RWPE1 (cell line): ENCODE measurements around the gene NUP205.
A peak's percentile ranks its signal among the peaks of the same experiment; 100 is the strongest.
"Not testable (repeated sequence)": the region's sequence is repeated elsewhere in the genome, so short reads cannot be mapped to it uniquely, and the experiment has no call there.

Source experiments
- CTCF ChIA-PET: fragments of 350-600 bp; sonication (Branson Sonifier 250); formaldehyde crosslinking; extraction: SDS; loops from one replicate; lab custom pipeline; 2021; lab: Yijun Ruan, JAX
- POLR2A ChIA-PET: fragments of 400-600 bp; formaldehyde crosslinking; extraction: SDS; loops from one replicate; lab custom pipeline; 2020; ENCODE audit warnings: antibody characterized with exemption; ENCODE audit not compliant: low non-redundant PET; lab: Yijun Ruan, JAX
- DNase-seq: peaks from one replicate; pipeline ENCODE4 v3.0.0; 2012; ENCODE audit warnings: low spot score
- H3K27ac ChIP-seq: fragments of 450-650 bp; 2 replicates; pipeline ENCODE4 v1.5.1; 2017
- TF ChIP-seq, protein P1 (sequence below): fragments of 450-650 bp; conservative IDR thresholded peaks from 2 replicates; pipeline ENCODE4 v1.5.1; 2017; ENCODE audit warnings: low read depth, mild to moderate bottlenecking

NUP205 gene

DNA sequence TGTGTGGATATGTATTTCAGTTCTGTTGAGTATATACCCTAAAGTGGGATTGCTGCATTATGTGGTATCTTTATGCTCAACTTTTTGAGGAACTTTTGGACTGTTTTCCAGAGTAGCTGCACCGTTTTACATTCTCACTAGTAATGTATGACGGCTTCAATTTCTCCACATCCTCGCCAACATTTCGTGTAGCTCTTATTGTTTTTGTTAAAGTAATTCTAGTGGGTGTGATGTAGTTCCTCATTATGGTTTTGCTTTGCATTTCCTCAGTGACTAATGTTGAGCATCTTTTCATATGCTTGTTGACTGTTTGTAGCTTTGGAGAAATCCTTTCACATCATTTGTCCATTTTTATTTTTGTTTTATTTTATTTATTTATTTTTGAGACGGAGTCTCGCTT lies 109.1 kb downstream of the NUP205 start:
- no peak for DNase-seq
- H3K27ac ChIP-seq, result no peak overlapping the region
- POLR2A ChIA-PET, result no interaction called here
- CTCF ChIA-PET, result no interaction called here
- TF ChIP-seq, protein P1, sequence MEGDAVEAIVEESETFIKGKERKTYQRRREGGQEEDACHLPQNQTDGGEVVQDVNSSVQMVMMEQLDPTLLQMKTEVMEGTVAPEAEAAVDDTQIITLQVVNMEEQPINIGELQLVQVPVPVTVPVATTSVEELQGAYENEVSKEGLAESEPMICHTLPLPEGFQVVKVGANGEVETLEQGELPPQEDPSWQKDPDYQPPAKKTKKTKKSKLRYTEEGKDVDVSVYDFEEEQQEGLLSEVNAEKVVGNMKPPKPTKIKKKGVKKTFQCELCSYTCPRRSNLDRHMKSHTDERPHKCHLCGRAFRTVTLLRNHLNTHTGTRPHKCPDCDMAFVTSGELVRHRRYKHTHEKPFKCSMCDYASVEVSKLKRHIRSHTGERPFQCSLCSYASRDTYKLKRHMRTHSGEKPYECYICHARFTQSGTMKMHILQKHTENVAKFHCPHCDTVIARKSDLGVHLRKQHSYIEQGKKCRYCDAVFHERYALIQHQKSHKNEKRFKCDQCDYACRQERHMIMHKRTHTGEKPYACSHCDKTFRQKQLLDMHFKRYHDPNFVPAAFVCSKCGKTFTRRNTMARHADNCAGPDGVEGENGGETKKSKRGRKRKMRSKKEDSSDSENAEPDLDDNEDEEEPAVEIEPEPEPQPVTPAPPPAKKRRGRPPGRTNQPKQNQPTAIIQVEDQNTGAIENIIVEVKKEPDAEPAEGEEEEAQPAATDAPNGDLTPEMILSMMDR, result no peak

DNA sequence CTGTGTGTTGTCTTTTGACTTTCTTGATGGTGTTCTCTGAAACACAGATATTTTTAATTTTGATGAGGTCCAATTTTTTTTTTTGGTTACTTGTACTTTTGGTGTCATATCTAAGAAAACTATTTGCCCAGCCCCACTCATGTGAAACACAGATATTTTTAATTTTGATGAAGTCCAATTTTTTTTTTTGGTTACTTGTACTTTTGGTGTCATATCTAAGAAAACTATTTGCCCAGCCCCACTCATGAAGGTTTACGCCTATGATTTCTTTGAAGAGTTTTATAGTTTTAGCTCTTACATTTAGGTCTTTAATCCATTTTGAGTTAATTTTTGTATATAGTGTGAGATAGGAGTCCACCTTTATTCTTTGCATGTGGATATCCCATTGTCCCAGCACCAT lies 109.9 kb downstream of the NUP205 start:
- DNase-seq, POLR2A ChIA-PET, CTCF ChIA-PET, H3K27ac ChIP-seq: not testable (repeated sequence)

DNA sequence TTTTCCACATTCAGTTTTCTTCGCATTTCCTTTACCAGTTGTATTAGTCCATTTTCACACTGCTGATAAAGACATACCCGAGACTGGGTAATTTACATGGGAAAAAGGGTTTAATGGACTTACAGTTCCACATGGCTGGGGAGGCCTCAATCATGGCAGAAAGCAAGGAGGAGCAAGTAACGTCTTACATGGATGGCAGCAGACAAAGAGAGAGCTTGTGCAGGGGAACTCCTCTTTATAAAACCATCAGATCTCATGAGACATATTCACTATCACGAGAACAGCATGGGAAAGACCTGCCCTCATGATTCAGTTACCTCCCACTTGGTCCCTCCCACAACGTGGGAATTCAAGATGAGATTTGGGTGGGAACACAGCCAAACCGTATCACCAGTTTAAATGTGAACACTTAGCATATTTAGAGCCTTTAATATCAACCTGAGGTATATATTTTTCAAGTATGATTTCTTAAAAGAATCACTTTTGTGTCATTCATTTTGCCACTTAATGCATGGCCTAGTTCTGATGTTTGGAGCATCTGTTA lies 111.2 kb downstream of the NUP205 start:
- CTCF ChIA-PET, H3K27ac ChIP-seq, POLR2A ChIA-PET, DNase-seq: not testable (repeated sequence)

DNA sequence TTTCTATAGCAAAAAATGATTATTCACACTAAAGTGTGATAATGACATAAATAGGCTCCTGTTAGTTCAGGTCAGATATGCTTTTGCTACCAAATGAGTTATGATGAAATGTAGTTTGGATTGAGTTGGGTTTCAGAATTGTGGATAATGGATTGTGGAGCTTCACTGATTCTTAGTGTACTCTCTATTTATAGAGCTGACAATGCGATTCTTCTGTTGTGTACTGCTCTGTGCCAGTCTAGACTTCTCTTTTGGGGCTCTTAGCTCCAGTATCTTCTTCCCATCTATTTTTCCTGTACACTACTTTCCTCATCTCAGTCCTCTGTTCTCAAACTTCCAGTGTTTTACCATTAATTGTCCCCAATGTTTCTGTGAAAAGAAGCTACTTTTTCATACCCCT lies 112.1 kb downstream of the NUP205 start:
- ChIA-PET POLR2A (no interaction called here), CTCF (no interaction called here)
- no peak for DNase-seq
- TF ChIP-seq, protein P1, result no peak
- H3K27ac ChIP-seq, result no peak overlapping the region

DNA sequence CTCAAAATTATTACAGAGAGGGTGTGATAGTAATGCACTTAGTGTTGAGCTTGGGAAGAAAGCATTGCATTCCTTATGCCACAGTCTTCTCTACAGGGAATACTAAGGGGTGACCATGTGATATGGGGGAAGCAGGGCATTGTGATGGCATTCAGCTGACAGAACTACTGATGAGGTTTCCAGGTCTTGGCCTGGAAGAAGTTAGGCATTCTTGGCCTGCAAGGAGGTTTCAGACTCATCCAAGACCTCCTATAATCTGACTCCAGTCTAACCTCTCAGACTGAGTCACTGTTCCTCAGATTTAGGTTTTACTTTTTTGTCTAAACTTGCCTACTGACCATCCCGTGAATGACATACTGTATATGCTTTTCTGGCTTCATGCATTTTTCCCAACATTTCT lies 112.5 kb downstream of the NUP205 start:
- DNase-seq, result peak; percentile 64
- POLR2A ChIA-PET, result no interaction called here
- H3K27ac ChIP-seq, result no peak overlapping the region
- CTCF ChIA-PET, result no interaction called here
- TF ChIP-seq, protein P1, result no peak

DNA sequence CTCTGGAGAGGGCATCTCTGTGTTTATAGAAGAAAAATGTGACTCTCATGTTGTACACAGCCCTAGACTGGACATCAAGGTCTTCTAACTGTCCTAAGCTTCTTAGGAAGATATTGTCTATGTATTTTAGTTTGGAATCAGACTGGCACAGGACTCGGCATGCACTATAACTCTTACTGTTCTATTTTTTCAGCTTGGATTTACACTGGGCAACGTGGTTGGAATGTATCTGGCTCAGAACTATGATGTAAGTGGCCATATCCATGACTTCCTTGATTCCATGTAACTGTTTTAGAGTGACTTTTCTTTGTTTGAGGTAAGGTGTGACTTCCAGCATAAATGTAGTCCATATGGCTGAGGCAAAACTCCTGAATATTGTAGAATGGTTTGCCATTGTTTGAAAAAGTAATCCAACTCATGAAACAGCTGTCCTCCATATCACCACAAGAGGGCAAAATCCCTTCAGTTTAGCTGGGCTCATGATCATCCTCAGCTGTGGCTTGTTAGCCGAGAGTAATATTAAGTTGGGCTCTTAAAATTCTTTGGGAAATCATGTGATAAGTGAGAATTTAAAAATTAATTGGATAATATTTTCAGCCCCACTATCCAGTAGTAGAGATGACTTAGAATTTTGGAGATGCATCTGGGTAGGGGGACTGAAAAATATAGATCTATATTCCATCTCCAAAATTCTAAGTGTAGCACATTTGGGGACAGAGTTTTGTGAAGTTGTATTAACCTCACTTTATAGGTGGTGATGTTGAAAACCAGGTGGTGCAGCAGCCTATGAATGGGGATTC lies 115.0 kb downstream of the NUP205 start:
- DNase-seq, result peak; percentile 55
- H3K27ac ChIP-seq, result no peak overlapping the region
- CTCF ChIA-PET, result interaction anchor here (0.6 to 1.3 kb wide), 6 partner anchors 10 to 391 kb away, joined by 3 to 5 read pairs (median 4); partner anchors contain the start of gene STMP1
- POLR2A ChIA-PET, result interaction anchor here (0.6 kb wide), 1 partner anchor 319 kb away, joined by 3 read pairs; no protein-coding TSS in a partner anchor
- TF ChIP-seq, protein P1, result peak; percentile 93

DNA sequence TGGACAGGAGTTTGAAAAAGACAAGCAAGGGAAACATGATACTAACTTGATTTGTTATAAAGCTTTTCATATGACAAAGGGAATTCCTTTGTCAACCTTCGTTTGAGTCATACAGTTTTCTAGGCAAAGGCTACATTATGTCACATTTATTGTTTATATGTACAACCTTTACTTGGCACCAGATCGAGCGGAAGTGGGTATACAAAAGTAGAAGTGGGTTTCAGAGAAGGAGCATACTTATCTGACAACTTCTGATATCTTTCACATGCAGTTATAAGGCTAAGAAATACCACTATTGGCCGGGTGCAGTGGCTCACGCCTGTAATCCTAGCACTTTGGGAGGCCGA lies 115.6 kb downstream of the NUP205 start:
- TF ChIP-seq, protein P1, result no peak
- ChIA-PET POLR2A (interaction anchor here (0.6 kb wide), 1 partner anchor 318 kb away, joined by 3 read pairs; no protein-coding TSS in a partner anchor), CTCF (interaction anchor here (0.6 to 1.3 kb wide), 5 partner anchors 11 to 335 kb away, joined by 3 to 5 read pairs (median 5); partner anchors contain the start of gene STMP1)
- peak overlapping the region; percentile 33; the same call in 1 of the 2 replicates for H3K27ac ChIP-seq
- no peak for DNase-seq
